HepG2 (cell line): Measurements from ENCODE around the gene WNT2B. TPM values are rescaled to one million over a fixed set of nuclear protein-coding genes. Genes with fewer than 3 reads are reported as not detected.

Experiments used
- ARID4A ChIP-seq: sonication (generic); formaldehyde crosslinking; IDR thresholded peaks from 2 replicates; pipeline ENCODE4 v1.5.0; 2020; ENCODE audit warnings: mild to moderate bottlenecking, missing genetic modification reagents, borderline replicate concordance
- HMG20B ChIP-seq: conservative IDR thresholded peaks from 2 replicates; pipeline ENCODE4 v1.6.1; 2016; ENCODE audit warnings: missing genetic modification reagents, missing compliant biosample characterization
- KDM5B ChIP-seq: sonication (generic); formaldehyde crosslinking; IDR thresholded peaks from 2 replicates; pipeline ENCODE4 v1.4.0; 2020; ENCODE audit warnings: missing genetic modification reagents, mild to moderate bottlenecking, borderline replicate concordance
- LBX2 ChIP-seq: sonication (generic); formaldehyde crosslinking; IDR thresholded peaks from 2 replicates; pipeline ENCODE4 v1.5.0; 2020; ENCODE audit warnings: missing genetic modification reagents, mild to moderate bottlenecking, borderline replicate concordance
- MLX ChIP-seq: IDR thresholded peaks from 2 replicates; pipeline ENCODE4 v1.6.1; 2016
- PAWR ChIP-seq: sonication (generic); formaldehyde crosslinking; IDR thresholded peaks from 2 replicates; pipeline ENCODE4 v1.4.0; 2020; ENCODE audit warnings: missing genetic modification reagents, mild to moderate bottlenecking, borderline replicate concordance
- RBM39 ChIP-seq: fragments of 200-400 bp; formaldehyde crosslinking; IDR thresholded peaks from one replicate; pipeline ENCODE4 v1.6.1; 2018; ENCODE audit warnings: antibody characterized with exemption, mild to moderate bottlenecking, low read depth, low read length; ENCODE audit not compliant: poor library complexity, severe bottlenecking
- XBP1 ChIP-seq: sonication (generic); formaldehyde crosslinking; IDR thresholded peaks from 2 replicates; pipeline ENCODE4 v1.5.0; 2020; ENCODE audit warnings: missing genetic modification reagents
- ZNF263 ChIP-seq: sonication (generic); formaldehyde crosslinking; IDR thresholded peaks from 2 replicates; pipeline ENCODE4 v1.4.0; 2020; ENCODE audit warnings: missing genetic modification reagents
- ZNF557 ChIP-seq: sonication (generic); formaldehyde crosslinking; IDR thresholded peaks from 2 replicates; pipeline ENCODE4 v1.4.0; 2020; ENCODE audit warnings: missing genetic modification reagents
- ZNF703 ChIP-seq: sonication (generic); formaldehyde crosslinking; IDR thresholded peaks from 2 replicates; pipeline ENCODE4 v1.5.1; 2020; ENCODE audit warnings: missing genetic modification reagents, mild to moderate bottlenecking, moderate library complexity, borderline replicate concordance
- ZXDC ChIP-seq: sonication (generic); formaldehyde crosslinking; IDR thresholded peaks from 2 replicates; pipeline ENCODE4 v1.5.0; 2020; ENCODE audit warnings: mild to moderate bottlenecking, missing genetic modification reagents
- polyA plus RNA-seq, 8 experiments: library from polyadenylated mRNA; depleted of rRNA in 3 of 8; stranded (reverse) in 7 of 8; unstranded in 1 of 8; fragments of >200 nt; fragmentation: Illumina TruSeq in 4 of 8; extraction: Trizol in 4 of 8; gene quantifications; 2 replicates each; pipeline versions ENCODE4 v1.2.1 to v1.2.3, GENCODE V29; 2011 to 2016; ENCODE audit warnings: low read depth in 4 of 8, missing spikeins in 1 of 8, mixed read lengths in 1 of 8; ENCODE audit not compliant: insufficient read depth in 1 of 8
- total RNA-seq, 5 experiments: library from RNA; depleted of rRNA; stranded (reverse); fragments of >200 nt; fragmentation: Illumina TruSeq; extraction: Trizol; gene quantifications; 2 replicates each; pipeline ENCODE4 v1.2.3, GENCODE V29; 2016; ENCODE audit warnings: low read depth in 1 of 5
- TF ChIP-seq, protein P1 (sequence below): sonication (generic); formaldehyde crosslinking; IDR thresholded peaks from 2 replicates; pipeline ENCODE4 v1.4.0; 2020; ENCODE audit warnings: missing genetic modification reagents
- TF ChIP-seq, protein P2 (sequence below), 2 experiments: sonication (generic) in 1 of 2; formaldehyde crosslinking in 1 of 2; IDR thresholded peaks; 2 replicates each; pipeline versions ENCODE4 v1.4.0 to v1.6.1; 2018 to 2020; ENCODE audit warnings: missing genetic modification reagents in 2 of 2, borderline replicate concordance in 1 of 2, low read depth in 1 of 2, mild to moderate bottlenecking in 1 of 2, missing biosample characterization in 1 of 2

The WNT2B gene
- total and polyA plus RNA-seq, 2 of the 13 experiments (the other 11 are each of a cell fraction or from before 2014, with no cell fraction given), result 0.11 to 0.32 TPM

GRCh38 chr1:112501810-112502641, 6.7 kb upstream of the WNT2B start (continued):
- TF ChIP-seq, protein P1, sequence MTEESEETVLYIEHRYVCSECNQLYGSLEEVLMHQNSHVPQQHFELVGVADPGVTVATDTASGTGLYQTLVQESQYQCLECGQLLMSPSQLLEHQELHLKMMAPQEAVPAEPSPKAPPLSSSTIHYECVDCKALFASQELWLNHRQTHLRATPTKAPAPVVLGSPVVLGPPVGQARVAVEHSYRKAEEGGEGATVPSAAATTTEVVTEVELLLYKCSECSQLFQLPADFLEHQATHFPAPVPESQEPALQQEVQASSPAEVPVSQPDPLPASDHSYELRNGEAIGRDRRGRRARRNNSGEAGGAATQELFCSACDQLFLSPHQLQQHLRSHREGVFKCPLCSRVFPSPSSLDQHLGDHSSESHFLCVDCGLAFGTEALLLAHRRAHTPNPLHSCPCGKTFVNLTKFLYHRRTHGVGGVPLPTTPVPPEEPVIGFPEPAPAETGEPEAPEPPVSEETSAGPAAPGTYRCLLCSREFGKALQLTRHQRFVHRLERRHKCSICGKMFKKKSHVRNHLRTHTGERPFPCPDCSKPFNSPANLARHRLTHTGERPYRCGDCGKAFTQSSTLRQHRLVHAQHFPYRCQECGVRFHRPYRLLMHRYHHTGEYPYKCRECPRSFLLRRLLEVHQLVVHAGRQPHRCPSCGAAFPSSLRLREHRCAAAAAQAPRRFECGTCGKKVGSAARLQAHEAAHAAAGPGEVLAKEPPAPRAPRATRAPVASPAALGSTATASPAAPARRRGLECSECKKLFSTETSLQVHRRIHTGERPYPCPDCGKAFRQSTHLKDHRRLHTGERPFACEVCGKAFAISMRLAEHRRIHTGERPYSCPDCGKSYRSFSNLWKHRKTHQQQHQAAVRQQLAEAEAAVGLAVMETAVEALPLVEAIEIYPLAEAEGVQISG (CRISPR knock-in tag), result 0 out of 2 replicates have a peak, but pooled peaks have one; percentile 16
- TF ChIP-seq LBX2 (no peak), ZXDC (no peak), XBP1 (CRISPR knock-in tag) (no peak), RBM39 (no peak), MLX (CRISPR knock-in tag) (no peak), ZNF557 (no peak), ZNF263 (CRISPR knock-in tag) (peak; percentile 79), KDM5B (CRISPR knock-in tag) (peak; percentile 40; the same call in 1 of the 2 replicates), PAWR (no peak), ARID4A (peak; percentile 29; the same call in 1 of the 2 replicates), ZNF703 (CRISPR knock-in tag) (no peak), HMG20B (no peak)
- TF ChIP-seq, protein P2, sequence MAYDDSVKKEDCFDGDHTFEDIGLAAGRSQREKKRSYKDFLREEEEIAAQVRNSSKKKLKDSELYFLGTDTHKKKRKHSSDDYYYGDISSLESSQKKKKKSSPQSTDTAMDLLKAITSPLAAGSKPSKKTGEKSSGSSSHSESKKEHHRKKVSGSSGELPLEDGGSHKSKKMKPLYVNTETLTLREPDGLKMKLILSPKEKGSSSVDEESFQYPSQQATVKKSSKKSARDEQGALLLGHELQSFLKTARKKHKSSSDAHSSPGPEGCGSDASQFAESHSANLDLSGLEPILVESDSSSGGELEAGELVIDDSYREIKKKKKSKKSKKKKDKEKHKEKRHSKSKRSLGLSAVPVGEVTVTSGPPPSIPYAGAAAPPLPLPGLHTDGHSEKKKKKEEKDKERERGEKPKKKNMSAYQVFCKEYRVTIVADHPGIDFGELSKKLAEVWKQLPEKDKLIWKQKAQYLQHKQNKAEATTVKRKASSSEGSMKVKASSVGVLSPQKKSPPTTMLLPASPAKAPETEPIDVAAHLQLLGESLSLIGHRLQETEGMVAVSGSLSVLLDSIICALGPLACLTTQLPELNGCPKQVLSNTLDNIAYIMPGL (CRISPR knock-in tag; IDR thresholded peaks at IDR 0.05; ENCODE audit: borderline replicate concordance in 1 of 2, low read depth in 1 of 2), result peak in 1 of 2 experiments; percentile 44; a peak in 1 of 4 replicates
